Midbrain (tissue), 1 donor: Measurements from ENCODE around the gene NFYC.
A peak's percentile ranks its signal among the peaks of the same experiment; 100 is the strongest.
"Not testable (repeated sequence)": the region's sequence is repeated elsewhere in the genome, so short reads cannot be mapped to it uniquely, and the experiment has no call there.

ENCODE experiments used
- DNase-seq: peaks from one replicate; lab custom pipeline; 2025; lab: John Stamatoyannopoulos, UW

Gene NFYC

GRCh38 chr1:40706626-40707025 is 15.1 kb downstream of the NFYC start:
- DNase-seq = no peak

- DNase-seq = no peak
Observed at GRCh38 chr1:40708750-40709099, 17.2 kb downstream of the NFYC start.

GRCh38 chr1:40709100-40709801 is 17.7 kb downstream of the NFYC start:
- DNase-seq = peak; percentile 91

GRCh38 chr1:40709802-40710278 is 18.3 kb downstream of the NFYC start:
- no peak for DNase-seq

- DNase-seq = peak; percentile 38
Observed at GRCh38 chr1:40710581-40711315, 19.2 kb downstream of the NFYC start.

- no peak for DNase-seq
Observed at GRCh38 chr1:40711465-40712404, 20.2 kb downstream of the NFYC start.

GRCh38 chr1:40712405-40712944 is 21.0 kb downstream of the NFYC start:
- no peak for DNase-seq

GRCh38 chr1:40712997-40713396 is 21.5 kb downstream of the NFYC start:
- no peak for DNase-seq

GRCh38 chr1:40715491-40716059 is 24.1 kb downstream of the NFYC start:
- DNase-seq = no peak

- DNase-seq = no peak
Observed at GRCh38 chr1:40717065-40717464, 25.6 kb downstream of the NFYC start.

GRCh38 chr1:40717955-40718354 is 26.5 kb downstream of the NFYC start:
- no peak for DNase-seq

GRCh38 chr1:40720493-40720892 is 29.0 kb downstream of the NFYC start:
- no peak for DNase-seq

- no peak for DNase-seq
Observed at GRCh38 chr1:40722622-40723021, 31.1 kb downstream of the NFYC start.

GRCh38 chr1:40723196-40723955 is 31.9 kb downstream of the NFYC start:
- no peak for DNase-seq

- not testable (repeated sequence) for DNase-seq
Observed at GRCh38 chr1:40727662-40728061, 36.2 kb downstream of the NFYC start.

- DNase-seq = not testable (repeated sequence)
Observed at GRCh38 chr1:40729316-40729862, 37.9 kb downstream of the NFYC start.

- no peak for DNase-seq
Observed at GRCh38 chr1:40732756-40733301, 41.3 kb downstream of the NFYC start.

- no peak for DNase-seq
Observed at GRCh38 chr1:40734882-40735628, 43.6 kb downstream of the NFYC start.

GRCh38 chr1:40736085-40736531 is 44.6 kb downstream of the NFYC start:
- peak; percentile 21 for DNase-seq

- DNase-seq = no peak
Observed at GRCh38 chr1:40738831-40739230, 47.3 kb downstream of the NFYC start.
